WTC11 (cell line): Measurements from ENCODE around the gene PAN3. TPM values are rescaled to one million over a fixed set of nuclear protein-coding genes. Genes with fewer than 3 reads are reported as not detected.

Source experiments
- ATAC-seq: fragments of 200-7000 bp; cut with Tn5 transposase; 2 replicates; pipeline ENCODE4 v1.10.0; 2021; ENCODE audit warnings: mild to moderate bottlenecking, moderate library complexity
- CTCF ChIA-PET: fragments of 300-600 bp; sonication (Branson Sonifier 250); formaldehyde crosslinking; loops from one replicate; lab custom pipeline; 2021; ENCODE audit warnings: antibody characterized with exemption; lab: Charles Lee
- POLR2A ChIA-PET: fragments of 350-600 bp; sonication (Branson Sonifier 250); formaldehyde crosslinking; loops from one replicate; lab custom pipeline; 2021; ENCODE audit warnings: antibody characterized with exemption; lab: Charles Lee
- DNase-seq: peaks from one replicate; pipeline ENCODE4 v3.0.0; 2021; ENCODE audit warnings: low spot score
- H3K27ac Mint-ChIP-seq: 2 replicates; pipeline ENCODE4 v1.8.0; 2021; ENCODE audit warnings: mixed read lengths
- H3K27me3 Mint-ChIP-seq: 2 replicates; pipeline ENCODE4 v1.8.0; 2021; ENCODE audit warnings: low read depth, mild to moderate bottlenecking, moderate library complexity, mixed read lengths
- H3K36me3 Mint-ChIP-seq: 2 replicates; pipeline ENCODE4 v1.8.0; 2021; ENCODE audit warnings: mixed read lengths
- H3K4me1 Mint-ChIP-seq: 2 replicates; pipeline ENCODE4 v1.8.0; 2022; ENCODE audit warnings: mixed read lengths
- H3K4me3 Mint-ChIP-seq: 2 replicates; pipeline ENCODE4 v1.8.0; 2021; ENCODE audit warnings: mild to moderate bottlenecking, moderate library complexity, mixed read lengths
- H3K9me3 Mint-ChIP-seq: 2 replicates; pipeline ENCODE4 v1.8.0; 2021; ENCODE audit warnings: mixed read lengths
- AFF4 ChIP-seq: sonication (generic); formaldehyde crosslinking; IDR thresholded peaks from 2 replicates; pipeline ENCODE4 v1.8.1; 2023; ENCODE audit warnings: mild to moderate bottlenecking, missing genetic modification reagents, borderline replicate concordance
- AR ChIP-seq: fragments of 250-450 bp; sonication (Bioruptor Pico); IDR thresholded peaks from 2 replicates; pipeline ENCODE4 v1.9.0; 2021; ENCODE audit warnings: mild to moderate bottlenecking
- CTCF ChIP-seq: fragments of 200-600 bp; IDR thresholded peaks from 2 replicates; pipeline ENCODE4 v1.8.0; 2022; ENCODE audit warnings: antibody characterized with exemption
- E2F5 ChIP-seq: sonication (generic); formaldehyde crosslinking; IDR thresholded peaks from 2 replicates; pipeline ENCODE4 v1.8.1; 2022; ENCODE audit warnings: mild to moderate bottlenecking, moderate library complexity, missing genetic modification reagents
- ETV6 ChIP-seq: sonication (generic); formaldehyde crosslinking; IDR thresholded peaks from 2 replicates; pipeline ENCODE4 v1.8.1; 2022; ENCODE audit warnings: mild to moderate bottlenecking, missing genetic modification reagents
- GRHL2 ChIP-seq: fragments of 250-450 bp; sonication (Bioruptor Pico); IDR thresholded peaks from 2 replicates; pipeline ENCODE4 v1.8.0; 2022; ENCODE audit warnings: mild to moderate bottlenecking, moderate library complexity; ENCODE audit not compliant: insufficient replicate concordance, severe bottlenecking
- IRF2 ChIP-seq: sonication (generic); formaldehyde crosslinking; IDR thresholded peaks from 2 replicates; pipeline ENCODE4 v1.8.0; 2022; ENCODE audit warnings: low read depth, missing genetic modification reagents, borderline replicate concordance
- JUN ChIP-seq: sonication (generic); formaldehyde crosslinking; IDR thresholded peaks from 2 replicates; pipeline ENCODE4 v1.8.0; 2023; ENCODE audit warnings: mild to moderate bottlenecking, missing genetic modification reagents
- RELA ChIP-seq: sonication (generic); formaldehyde crosslinking; IDR thresholded peaks from 2 replicates; pipeline ENCODE4 v1.8.1; 2022; ENCODE audit warnings: missing genetic modification reagents, mild to moderate bottlenecking, borderline replicate concordance
- SMAD3 ChIP-seq: sonication (generic); formaldehyde crosslinking; IDR thresholded peaks from 2 replicates; pipeline ENCODE4 v1.8.0; 2022; ENCODE audit warnings: missing genetic modification reagents, mild to moderate bottlenecking, borderline replicate concordance
- SP1 ChIP-seq: sonication (generic); formaldehyde crosslinking; conservative IDR thresholded peaks from 2 replicates; pipeline ENCODE4 v1.8.1; 2022; ENCODE audit warnings: missing genetic modification reagents
- USF2 ChIP-seq: sonication (generic); formaldehyde crosslinking; IDR thresholded peaks from 2 replicates; pipeline ENCODE4 v1.8.1; 2023; ENCODE audit warnings: mild to moderate bottlenecking, missing genetic modification reagents, moderate library complexity
- ZBTB21 ChIP-seq: sonication (generic); formaldehyde crosslinking; IDR thresholded peaks from 2 replicates; pipeline ENCODE4 v1.8.1; 2023; ENCODE audit warnings: mild to moderate bottlenecking, missing genetic modification reagents, borderline replicate concordance
- ZNF263 ChIP-seq: sonication (generic); formaldehyde crosslinking; IDR thresholded peaks from 2 replicates; pipeline ENCODE4 v1.8.1; 2022; ENCODE audit warnings: low read depth, mild to moderate bottlenecking, moderate library complexity, missing genetic modification reagents
- ZNF423 ChIP-seq: fragments of 250-450 bp; sonication (Bioruptor Pico); IDR thresholded peaks from 2 replicates; pipeline ENCODE4 v2.1.2; 2022; ENCODE audit warnings: mild to moderate bottlenecking, moderate library complexity
- ZNF671 ChIP-seq: fragments of 250-450 bp; sonication (Bioruptor Pico); IDR thresholded peaks from 2 replicates; pipeline ENCODE4 v1.8.0; 2021; ENCODE audit warnings: mild to moderate bottlenecking
- total RNA-seq: library from RNA; stranded (reverse); gene quantifications from 3 replicates; pipeline ENCODE4 v1.2.3, GENCODE V29; 2021
- TF ChIP-seq, protein P1 (sequence below): sonication (generic); formaldehyde crosslinking; IDR thresholded peaks from 2 replicates; pipeline ENCODE4 v1.8.0; 2022; ENCODE audit warnings: mild to moderate bottlenecking, missing genetic modification reagents
- TF ChIP-seq, protein P2 (sequence below): sonication (generic); formaldehyde crosslinking; conservative IDR thresholded peaks from 2 replicates; pipeline ENCODE4 v1.8.1; 2023; ENCODE audit warnings: mild to moderate bottlenecking, low read depth, missing genetic modification reagents, moderate library complexity
- TF ChIP-seq, protein P3 (sequence below): sonication (generic); formaldehyde crosslinking; IDR thresholded peaks from 2 replicates; pipeline ENCODE4 v1.8.0; 2023; ENCODE audit warnings: mild to moderate bottlenecking, missing genetic modification reagents

The PAN3 gene
- total RNA-seq, 1 experiment from 2014 or later: 37.8 TPM

GRCh38 chr13:28250542-28250941 is 112.2 kb downstream of the PAN3 start (continued):
- TF ChIP-seq, protein P1, sequence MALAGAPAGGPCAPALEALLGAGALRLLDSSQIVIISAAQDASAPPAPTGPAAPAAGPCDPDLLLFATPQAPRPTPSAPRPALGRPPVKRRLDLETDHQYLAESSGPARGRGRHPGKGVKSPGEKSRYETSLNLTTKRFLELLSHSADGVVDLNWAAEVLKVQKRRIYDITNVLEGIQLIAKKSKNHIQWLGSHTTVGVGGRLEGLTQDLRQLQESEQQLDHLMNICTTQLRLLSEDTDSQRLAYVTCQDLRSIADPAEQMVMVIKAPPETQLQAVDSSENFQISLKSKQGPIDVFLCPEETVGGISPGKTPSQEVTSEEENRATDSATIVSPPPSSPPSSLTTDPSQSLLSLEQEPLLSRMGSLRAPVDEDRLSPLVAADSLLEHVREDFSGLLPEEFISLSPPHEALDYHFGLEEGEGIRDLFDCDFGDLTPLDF (CRISPR knock-in tag): no peak
- TF ChIP-seq, all 79 proteins: peak for 0

DNA sequence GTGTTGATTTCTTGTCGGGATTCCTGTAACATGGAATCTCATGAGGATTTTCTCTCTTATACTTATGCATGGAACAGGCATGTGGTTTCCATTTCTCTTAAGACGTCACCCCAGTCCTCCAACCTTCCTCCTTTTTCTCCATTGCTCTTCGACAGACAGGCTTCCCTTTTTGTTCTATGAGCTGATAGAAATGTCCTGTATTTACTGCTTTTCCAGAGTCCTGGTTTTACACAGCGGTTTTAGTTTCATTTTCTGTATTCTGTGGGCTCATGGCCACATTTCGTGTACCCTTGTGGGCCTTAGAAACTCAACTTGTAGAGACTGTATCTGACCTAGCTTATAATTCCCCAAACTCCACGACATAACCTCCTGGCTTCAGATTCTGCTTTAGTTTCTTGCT is 113.1 kb downstream of the PAN3 start:
- ChIA-PET CTCF (no interaction called here), POLR2A (no interaction called here)
- peaks cover 30% of the 10 kb centered on the region for H3K4me1 Mint-ChIP-seq
- peaks cover 10% of the 10 kb centered on the region for H3K36me3 Mint-ChIP-seq
- DNase-seq: no peak
- ATAC-seq: no peak
- no peak overlapping the region for H3K27ac Mint-ChIP-seq
- H3K27me3 Mint-ChIP-seq: no peaks in the 10 kb centered on the region
- H3K9me3 Mint-ChIP-seq: no peaks in the 10 kb centered on the region
- no peak overlapping the region for H3K4me3 Mint-ChIP-seq
- TF ChIP-seq, protein P2, sequence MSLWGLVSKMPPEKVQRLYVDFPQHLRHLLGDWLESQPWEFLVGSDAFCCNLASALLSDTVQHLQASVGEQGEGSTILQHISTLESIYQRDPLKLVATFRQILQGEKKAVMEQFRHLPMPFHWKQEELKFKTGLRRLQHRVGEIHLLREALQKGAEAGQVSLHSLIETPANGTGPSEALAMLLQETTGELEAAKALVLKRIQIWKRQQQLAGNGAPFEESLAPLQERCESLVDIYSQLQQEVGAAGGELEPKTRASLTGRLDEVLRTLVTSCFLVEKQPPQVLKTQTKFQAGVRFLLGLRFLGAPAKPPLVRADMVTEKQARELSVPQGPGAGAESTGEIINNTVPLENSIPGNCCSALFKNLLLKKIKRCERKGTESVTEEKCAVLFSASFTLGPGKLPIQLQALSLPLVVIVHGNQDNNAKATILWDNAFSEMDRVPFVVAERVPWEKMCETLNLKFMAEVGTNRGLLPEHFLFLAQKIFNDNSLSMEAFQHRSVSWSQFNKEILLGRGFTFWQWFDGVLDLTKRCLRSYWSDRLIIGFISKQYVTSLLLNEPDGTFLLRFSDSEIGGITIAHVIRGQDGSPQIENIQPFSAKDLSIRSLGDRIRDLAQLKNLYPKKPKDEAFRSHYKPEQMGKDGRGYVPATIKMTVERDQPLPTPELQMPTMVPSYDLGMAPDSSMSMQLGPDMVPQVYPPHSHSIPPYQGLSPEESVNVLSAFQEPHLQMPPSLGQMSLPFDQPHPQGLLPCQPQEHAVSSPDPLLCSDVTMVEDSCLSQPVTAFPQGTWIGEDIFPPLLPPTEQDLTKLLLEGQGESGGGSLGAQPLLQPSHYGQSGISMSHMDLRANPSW (CRISPR knock-in tag): no peak
- TF ChIP-seq ZNF423 (CRISPR knock-in tag): no peak
- no peak for TF ChIP-seq ZBTB21 (CRISPR knock-in tag)
- no peak for TF ChIP-seq ZNF263
- no peak for TF ChIP-seq CTCF
- TF ChIP-seq SMAD3 (CRISPR knock-in tag): no peak
- TF ChIP-seq, protein P3, sequence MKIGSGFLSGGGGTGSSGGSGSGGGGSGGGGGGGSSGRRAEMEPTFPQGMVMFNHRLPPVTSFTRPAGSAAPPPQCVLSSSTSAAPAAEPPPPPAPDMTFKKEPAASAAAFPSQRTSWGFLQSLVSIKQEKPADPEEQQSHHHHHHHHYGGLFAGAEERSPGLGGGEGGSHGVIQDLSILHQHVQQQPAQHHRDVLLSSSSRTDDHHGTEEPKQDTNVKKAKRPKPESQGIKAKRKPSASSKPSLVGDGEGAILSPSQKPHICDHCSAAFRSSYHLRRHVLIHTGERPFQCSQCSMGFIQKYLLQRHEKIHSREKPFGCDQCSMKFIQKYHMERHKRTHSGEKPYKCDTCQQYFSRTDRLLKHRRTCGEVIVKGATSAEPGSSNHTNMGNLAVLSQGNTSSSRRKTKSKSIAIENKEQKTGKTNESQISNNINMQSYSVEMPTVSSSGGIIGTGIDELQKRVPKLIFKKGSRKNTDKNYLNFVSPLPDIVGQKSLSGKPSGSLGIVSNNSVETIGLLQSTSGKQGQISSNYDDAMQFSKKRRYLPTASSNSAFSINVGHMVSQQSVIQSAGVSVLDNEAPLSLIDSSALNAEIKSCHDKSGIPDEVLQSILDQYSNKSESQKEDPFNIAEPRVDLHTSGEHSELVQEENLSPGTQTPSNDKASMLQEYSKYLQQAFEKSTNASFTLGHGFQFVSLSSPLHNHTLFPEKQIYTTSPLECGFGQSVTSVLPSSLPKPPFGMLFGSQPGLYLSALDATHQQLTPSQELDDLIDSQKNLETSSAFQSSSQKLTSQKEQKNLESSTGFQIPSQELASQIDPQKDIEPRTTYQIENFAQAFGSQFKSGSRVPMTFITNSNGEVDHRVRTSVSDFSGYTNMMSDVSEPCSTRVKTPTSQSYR: no peak
- no peak for TF ChIP-seq E2F5
- TF ChIP-seq GRHL2 (CRISPR knock-in tag): no peak
- TF ChIP-seq USF2: no peak
- TF ChIP-seq ZNF671: no peak
- TF ChIP-seq SP1 (CRISPR knock-in tag): no peak
- TF ChIP-seq RELA: no peak
- no peak for TF ChIP-seq ETV6 (CRISPR knock-in tag)
- no peak for TF ChIP-seq JUN (CRISPR knock-in tag)
- TF ChIP-seq AFF4 (CRISPR knock-in tag): no peak
- no peak for TF ChIP-seq IRF2 (CRISPR knock-in tag)
- no peak for TF ChIP-seq AR
